PFSK-1 (cell line): ENCODE data around the gene CORO1C.

Experiments
- SIN3A ChIP-seq: IDR thresholded peaks from 2 replicates; pipeline ENCODE4 v1.6.1; 2012; ENCODE audit warnings: mild to moderate bottlenecking, low read length, moderate library complexity, borderline replicate concordance; ENCODE audit not compliant: insufficient read depth
- TAF1 ChIP-seq: IDR thresholded peaks from 2 replicates; pipeline ENCODE4 v1.6.1; 2012; ENCODE audit warnings: low read length, control low read depth, borderline replicate concordance; ENCODE audit not compliant: insufficient read depth
- TF ChIP-seq, protein P1 (sequence below), 2 experiments: IDR thresholded peaks; 2 replicates each; pipeline versions ENCODE4 v1.6.1 to v1.8.0; 2011 to 2012; ENCODE audit warnings: low read depth in 2 of 2, low read length in 2 of 2, control low read depth in 1 of 2, inconsistent platforms in 1 of 2, mild to moderate bottlenecking in 1 of 2, moderate library complexity in 1 of 2; ENCODE audit not compliant: insufficient read depth in 1 of 2

DNA sequence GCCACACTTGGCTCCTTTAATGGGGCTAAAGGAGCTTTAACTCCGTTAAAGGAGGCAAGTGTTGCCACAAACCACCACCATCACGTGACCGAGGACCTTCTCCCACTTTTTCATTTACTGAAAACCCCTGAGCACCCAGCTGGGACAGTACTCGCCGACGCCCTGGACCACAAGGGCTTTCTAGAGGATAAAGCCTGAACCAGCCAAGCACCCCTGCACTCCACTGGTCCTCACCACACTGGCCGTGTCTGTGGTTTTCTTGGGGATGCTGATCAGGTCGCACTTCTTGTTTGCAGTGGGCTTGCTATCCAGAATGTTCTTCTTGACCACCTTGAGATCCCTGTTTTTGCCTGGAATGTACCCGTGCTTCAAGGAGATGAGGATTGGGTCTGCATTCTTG, 82.9 kb downstream of the CORO1C start:
- TF ChIP-seq, protein P1, sequence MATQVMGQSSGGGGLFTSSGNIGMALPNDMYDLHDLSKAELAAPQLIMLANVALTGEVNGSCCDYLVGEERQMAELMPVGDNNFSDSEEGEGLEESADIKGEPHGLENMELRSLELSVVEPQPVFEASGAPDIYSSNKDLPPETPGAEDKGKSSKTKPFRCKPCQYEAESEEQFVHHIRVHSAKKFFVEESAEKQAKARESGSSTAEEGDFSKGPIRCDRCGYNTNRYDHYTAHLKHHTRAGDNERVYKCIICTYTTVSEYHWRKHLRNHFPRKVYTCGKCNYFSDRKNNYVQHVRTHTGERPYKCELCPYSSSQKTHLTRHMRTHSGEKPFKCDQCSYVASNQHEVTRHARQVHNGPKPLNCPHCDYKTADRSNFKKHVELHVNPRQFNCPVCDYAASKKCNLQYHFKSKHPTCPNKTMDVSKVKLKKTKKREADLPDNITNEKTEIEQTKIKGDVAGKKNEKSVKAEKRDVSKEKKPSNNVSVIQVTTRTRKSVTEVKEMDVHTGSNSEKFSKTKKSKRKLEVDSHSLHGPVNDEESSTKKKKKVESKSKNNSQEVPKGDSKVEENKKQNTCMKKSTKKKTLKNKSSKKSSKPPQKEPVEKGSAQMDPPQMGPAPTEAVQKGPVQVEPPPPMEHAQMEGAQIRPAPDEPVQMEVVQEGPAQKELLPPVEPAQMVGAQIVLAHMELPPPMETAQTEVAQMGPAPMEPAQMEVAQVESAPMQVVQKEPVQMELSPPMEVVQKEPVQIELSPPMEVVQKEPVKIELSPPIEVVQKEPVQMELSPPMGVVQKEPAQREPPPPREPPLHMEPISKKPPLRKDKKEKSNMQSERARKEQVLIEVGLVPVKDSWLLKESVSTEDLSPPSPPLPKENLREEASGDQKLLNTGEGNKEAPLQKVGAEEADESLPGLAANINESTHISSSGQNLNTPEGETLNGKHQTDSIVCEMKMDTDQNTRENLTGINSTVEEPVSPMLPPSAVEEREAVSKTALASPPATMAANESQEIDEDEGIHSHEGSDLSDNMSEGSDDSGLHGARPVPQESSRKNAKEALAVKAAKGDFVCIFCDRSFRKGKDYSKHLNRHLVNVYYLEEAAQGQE (IDR thresholded peaks at IDR 0.05; ENCODE audit: insufficient read depth in 1 of 2, low read depth in 2 of 2, low read length in 2 of 2) = no peak
- TF ChIP-seq SIN3A = no peak
- TF ChIP-seq TAF1 = no peak
